ENCODE measurements around the gene KLF16.

The KLF16 gene

GRCh38 chr19:1859331-1859781, 4.0 kb downstream of the KLF16 start:
- no peaks in the 10 kb centered on the region for H3F3A ChIP-seq (ENCODE audit: insufficient read depth, low read length)
- no peaks in the 10 kb centered on the region for H3K9me3 ChIP-seq (ENCODE audit: low read length)
- no peak overlapping the region for H3K4me2 ChIP-seq (ENCODE audit: low read length)
- no peak overlapping the region for H3K4me3 ChIP-seq (ENCODE audit: low read depth, low read length, poor library complexity, severe bottlenecking)
- H3K27ac ChIP-seq (ENCODE audit: low read depth, low read length, poor library complexity, severe bottlenecking), result no peak overlapping the region
- no peaks in the 10 kb centered on the region for H3K9me2 ChIP-seq (ENCODE audit: low read depth, low read length)
- H4K20me1 ChIP-seq (ENCODE audit: insufficient read depth, low read length), result no peaks in the 10 kb centered on the region
- no peak for TF ChIP-seq CTCF (IDR thresholded peaks at IDR 0.05; ENCODE audit: low read length)
- no peak for TF ChIP-seq EZH2 (IDR thresholded peaks at IDR 0.05; ENCODE audit: borderline replicate concordance, low read length)
- peaks cover 6% of the 10 kb centered on the region; the same call in 1 of the 2 replicates for H3K27me3 ChIP-seq (ENCODE audit: insufficient read depth, low read length)
- H3K4me1 ChIP-seq (ENCODE audit: insufficient read depth, low read length, severe bottlenecking), result peaks cover 61% of the 10 kb centered on the region
- no peak overlapping the region for H2AFZ ChIP-seq (ENCODE audit: low read length)
- H3K79me2 ChIP-seq (ENCODE audit: insufficient read depth, low read length), result peaks cover 6% of the 10 kb centered on the region
- no peak overlapping the region for H3K9ac ChIP-seq (ENCODE audit: low read length)
- no peaks in the 10 kb centered on the region for H3K36me3 ChIP-seq (ENCODE audit: insufficient read depth, low read length)

- Histone ChIP-seq H3F3A (ENCODE audit: insufficient read depth, low read length) (no peaks in the 10 kb centered on the region), H3K27me3 (ENCODE audit: insufficient read depth, low read length) (peaks cover 6% of the 10 kb centered on the region; the same call in 1 of the 2 replicates), H3K9ac (ENCODE audit: low read length) (no peak overlapping the region), H2AFZ (ENCODE audit: low read length) (no peak overlapping the region), H3K4me3 (ENCODE audit: low read depth, low read length, poor library complexity, severe bottlenecking) (no peak overlapping the region), H3K27ac (ENCODE audit: low read depth, low read length, poor library complexity, severe bottlenecking) (peak overlapping the region; percentile 6), H3K79me2 (ENCODE audit: insufficient read depth, low read length) (peaks cover 6% of the 10 kb centered on the region), H3K9me3 (ENCODE audit: low read length) (no peaks in the 10 kb centered on the region), H3K4me2 (ENCODE audit: low read length) (no peak overlapping the region), H3K4me1 (ENCODE audit: insufficient read depth, low read length, severe bottlenecking) (peaks cover 67% of the 10 kb centered on the region), H4K20me1 (ENCODE audit: insufficient read depth, low read length) (no peaks in the 10 kb centered on the region), H3K9me2 (ENCODE audit: low read depth, low read length) (no peaks in the 10 kb centered on the region), H3K36me3 (ENCODE audit: insufficient read depth, low read length) (no peaks in the 10 kb centered on the region)
- TF ChIP-seq CTCF (IDR thresholded peaks at IDR 0.05; ENCODE audit: low read length) (no peak), EZH2 (IDR thresholded peaks at IDR 0.05; ENCODE audit: borderline replicate concordance, low read length) (no peak)
These were observed 4.8 kb downstream of the KLF16 start for GRCh38 chr19:1858412-1859081.

GRCh38 chr19:1857648-1858326, 5.6 kb downstream of the KLF16 start:
- Histone ChIP-seq H3K27ac (ENCODE audit: low read depth, low read length, poor library complexity, severe bottlenecking) (peak overlapping the region; percentile 79), H3K27me3 (ENCODE audit: insufficient read depth, low read length) (peaks cover 6% of the 10 kb centered on the region; the same call in 1 of the 2 replicates), H3K4me1 (ENCODE audit: insufficient read depth, low read length, severe bottlenecking) (peaks cover 73% of the 10 kb centered on the region), H3F3A (ENCODE audit: insufficient read depth, low read length) (no peaks in the 10 kb centered on the region), H2AFZ (ENCODE audit: low read length) (no peak overlapping the region), H3K9me3 (ENCODE audit: low read length) (no peaks in the 10 kb centered on the region), H3K36me3 (ENCODE audit: insufficient read depth, low read length) (no peaks in the 10 kb centered on the region), H3K4me3 (ENCODE audit: low read depth, low read length, poor library complexity, severe bottlenecking) (no peak overlapping the region), H3K79me2 (ENCODE audit: insufficient read depth, low read length) (peaks cover 6% of the 10 kb centered on the region), H3K9ac (ENCODE audit: low read length) (no peak overlapping the region; the same call in 1 of the 2 replicates), H4K20me1 (ENCODE audit: insufficient read depth, low read length) (no peaks in the 10 kb centered on the region), H3K4me2 (ENCODE audit: low read length) (peak overlapping the region; percentile 90; the same call in 1 of the 2 replicates), H3K9me2 (ENCODE audit: low read depth, low read length) (no peaks in the 10 kb centered on the region)
- TF ChIP-seq CTCF (IDR thresholded peaks at IDR 0.05; ENCODE audit: low read length) (no peak), EZH2 (IDR thresholded peaks at IDR 0.05; ENCODE audit: borderline replicate concordance, low read length) (no peak)

Measured in OCI-LY1 (cell line).